Liver (tissue), 9 donors: ENCODE results near the gene GJD3. TPM values are rescaled to one million over a fixed set of nuclear protein-coding genes. Genes with fewer than 3 reads are reported as not detected.

Source experiments
- DNase-seq: peaks from one replicate; pipeline ENCODE4 v3.0.0-alpha.2; 2017; ENCODE audit warnings: low spot score
- H3K27ac ChIP-seq, 2 donors: one replicate each; pipeline ENCODE4 v1.7.0; 2013; ENCODE audit warnings: inconsistent platforms in 2 of 2, low read length in 2 of 2, control low read depth in 1 of 2, low read depth in 1 of 2, mild to moderate bottlenecking in 1 of 2
- H3K27me3 ChIP-seq, 4 donors: one replicate each; pipeline versions ENCODE4 v1.6.1 to v1.7.0; 2013; ENCODE audit warnings: low read length in 3 of 4, inconsistent platforms in 1 of 4, mild to moderate bottlenecking in 1 of 4, moderate library complexity in 1 of 4; ENCODE audit not compliant: control insufficient read depth in 4 of 4, insufficient read depth in 4 of 4
- H3K36me3 ChIP-seq, 4 donors: one replicate each; pipeline versions ENCODE4 v1.6.1 to v1.7.0; 2013; ENCODE audit warnings: low read length in 3 of 4, mild to moderate bottlenecking in 3 of 4, low read depth in 1 of 4, moderate library complexity in 1 of 4; ENCODE audit not compliant: control insufficient read depth in 4 of 4, insufficient read depth in 3 of 4
- H3K4me1 ChIP-seq, 4 donors: one replicate each; pipeline versions ENCODE4 v1.6.1 to v1.7.0; 2013; ENCODE audit warnings: low read length in 3 of 4, mild to moderate bottlenecking in 3 of 4, moderate library complexity in 1 of 4; ENCODE audit not compliant: control insufficient read depth in 4 of 4, insufficient read depth in 4 of 4
- H3K4me3 ChIP-seq, 3 donors: one replicate each; pipeline versions ENCODE4 v1.6.1 to v1.7.0; 2013; ENCODE audit warnings: low read length in 3 of 3, control low read depth in 1 of 3, low read depth in 1 of 3, mild to moderate bottlenecking in 1 of 3
- H3K9ac ChIP-seq, 2 donors: one replicate each; pipeline ENCODE4 v1.7.0; 2013; ENCODE audit warnings: low read length in 2 of 2, mild to moderate bottlenecking in 2 of 2, moderate library complexity in 2 of 2, control low read depth in 1 of 2, low read depth in 1 of 2
- H3K9me3 ChIP-seq, 4 donors: one replicate each; pipeline versions ENCODE4 v1.6.1 to v1.7.0; 2013; ENCODE audit warnings: low read length in 3 of 4; ENCODE audit not compliant: control insufficient read depth in 4 of 4
- CTCF ChIP-seq: fragments of 150-350 bp; IDR thresholded peaks from 2 replicates; pipeline ENCODE4 v1.5.1; 2017; ENCODE audit warnings: improper control_type of control experiment, low read depth, low read length; ENCODE audit not compliant: missing input control
- FOXA2 ChIP-seq: IDR thresholded peaks from 2 replicates; pipeline ENCODE4 v1.6.1; 2016; ENCODE audit warnings: antibody characterized with exemption
- HNF4A ChIP-seq, 2 donors: conservative IDR thresholded peaks; 2 replicates each; pipeline ENCODE4 v1.6.1; 2016; ENCODE audit warnings: antibody characterized with exemption in 2 of 2, mild to moderate bottlenecking in 2 of 2
- HNF4G ChIP-seq: IDR thresholded peaks from 2 replicates; pipeline ENCODE4 v1.6.1; 2016; ENCODE audit warnings: antibody characterized with exemption
- JUND ChIP-seq, 2 donors: IDR thresholded peaks; 2 replicates each; pipeline ENCODE4 v1.6.1; 2016; ENCODE audit warnings: antibody characterized with exemption in 2 of 2
- RAD21 ChIP-seq, 2 donors: IDR thresholded peaks; 2 replicates each; pipeline ENCODE4 v1.6.1; 2016; ENCODE audit warnings: antibody characterized with exemption in 2 of 2, mild to moderate bottlenecking in 2 of 2
- REST ChIP-seq: IDR thresholded peaks from 2 replicates; pipeline ENCODE4 v1.6.1; 2016; ENCODE audit warnings: antibody characterized with exemption, mild to moderate bottlenecking
- SP1 ChIP-seq: IDR thresholded peaks from 2 replicates; pipeline ENCODE4 v1.6.1; 2018; ENCODE audit warnings: antibody characterized with exemption, mild to moderate bottlenecking
- YY1 ChIP-seq: IDR thresholded peaks from 2 replicates; pipeline ENCODE4 v1.6.1; 2016; ENCODE audit warnings: antibody characterized with exemption, mild to moderate bottlenecking
- WGBS: extraction: QIAGEN DNeasy Blood & Tissue Kit; methylation state at CpG from one replicate; pipeline ENCODE4 v1.1.7; 2013; 5-methylcytosine and 5-hydroxymethylcytosine counted together
- polyA plus RNA-seq, 2 donors: library from polyadenylated mRNA; stranded (reverse) in 1 of 2; unstranded in 1 of 2; fragments of 200-250 nt in 1 of 2; fragments of >200 nt in 1 of 2; fragmentation: Nextera tagmentation in 1 of 2; extraction: Ambion mirVana in 1 of 2; gene quantifications; one replicate each; pipeline versions ENCODE4 v1.2.1 to v1.2.3, GENCODE V29; 2013 to 2015
- total RNA-seq, 2 donors: library from RNA; depleted of rRNA; stranded (reverse); fragments of >200 nt; gene quantifications; one replicate each; pipeline ENCODE4 v1.2.3, GENCODE V29; 2014
- TF ChIP-seq, protein P1 (sequence below): IDR thresholded peaks from 2 replicates; pipeline ENCODE4 v1.6.1; 2016; ENCODE audit warnings: antibody characterized with exemption
- TF ChIP-seq, protein P2 (sequence below): IDR thresholded peaks from 2 replicates; pipeline ENCODE4 v1.6.1; 2016; ENCODE audit warnings: antibody characterized with exemption
- donor health status: healthy.
- donor health status: healthy.
- donor health status: healthy.
- donor health status: healthy.
- donor health status: healthy.

The GJD3 gene
- total and polyA plus RNA-seq, 4 donors: 0.47 to 0.59 (median 0.48) TPM; not detected in 1

DNA sequence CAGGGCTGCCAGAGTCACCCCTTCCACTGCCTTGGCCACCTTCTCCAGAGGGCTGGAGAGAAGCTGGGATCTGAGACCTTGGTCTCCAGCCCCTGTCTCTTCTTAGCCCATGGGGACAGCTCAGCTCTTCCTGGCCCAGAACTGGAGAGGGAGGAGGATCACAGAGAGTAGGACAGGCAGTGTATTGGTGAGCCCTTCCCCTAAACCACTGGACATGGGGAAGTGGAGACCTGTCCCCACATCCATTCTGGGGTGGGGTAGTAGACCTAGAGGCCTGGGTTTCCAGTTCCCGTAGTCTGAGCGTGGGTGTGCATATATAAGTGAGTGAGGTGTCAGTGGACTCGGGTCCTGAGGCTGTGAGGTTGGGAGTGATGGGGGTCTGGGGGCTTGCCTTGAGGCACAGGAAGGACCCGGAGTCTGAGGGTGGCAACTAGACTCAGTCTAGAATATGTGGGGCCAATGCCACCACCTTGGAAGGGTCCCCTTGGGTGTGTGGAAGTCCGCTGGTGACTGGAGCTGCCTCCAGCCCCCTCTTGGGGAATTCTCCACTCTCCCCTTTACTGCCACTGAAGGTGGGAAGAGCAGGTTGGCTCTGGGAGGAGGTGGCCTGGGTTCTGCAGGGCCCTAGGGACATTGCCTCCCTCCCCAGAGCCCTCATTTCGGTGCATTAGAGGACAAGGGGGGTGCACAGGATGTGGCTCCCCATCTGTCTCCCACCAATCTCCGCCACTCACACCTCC is 19.9 kb downstream of the GJD3 start (continued):
- TF ChIP-seq CTCF: no peak
- TF ChIP-seq HNF4G: no peak
- TF ChIP-seq JUND (IDR thresholded peaks at IDR 0.05): no peak
- TF ChIP-seq, protein P1, sequence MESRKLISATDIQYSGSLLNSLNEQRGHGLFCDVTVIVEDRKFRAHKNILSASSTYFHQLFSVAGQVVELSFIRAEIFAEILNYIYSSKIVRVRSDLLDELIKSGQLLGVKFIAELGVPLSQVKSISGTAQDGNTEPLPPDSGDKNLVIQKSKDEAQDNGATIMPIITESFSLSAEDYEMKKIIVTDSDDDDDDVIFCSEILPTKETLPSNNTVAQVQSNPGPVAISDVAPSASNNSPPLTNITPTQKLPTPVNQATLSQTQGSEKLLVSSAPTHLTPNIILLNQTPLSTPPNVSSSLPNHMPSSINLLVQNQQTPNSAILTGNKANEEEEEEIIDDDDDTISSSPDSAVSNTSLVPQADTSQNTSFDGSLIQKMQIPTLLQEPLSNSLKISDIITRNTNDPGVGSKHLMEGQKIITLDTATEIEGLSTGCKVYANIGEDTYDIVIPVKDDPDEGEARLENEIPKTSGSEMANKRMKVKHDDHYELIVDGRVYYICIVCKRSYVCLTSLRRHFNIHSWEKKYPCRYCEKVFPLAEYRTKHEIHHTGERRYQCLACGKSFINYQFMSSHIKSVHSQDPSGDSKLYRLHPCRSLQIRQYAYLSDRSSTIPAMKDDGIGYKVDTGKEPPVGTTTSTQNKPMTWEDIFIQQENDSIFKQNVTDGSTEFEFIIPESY: no peak

DNA sequence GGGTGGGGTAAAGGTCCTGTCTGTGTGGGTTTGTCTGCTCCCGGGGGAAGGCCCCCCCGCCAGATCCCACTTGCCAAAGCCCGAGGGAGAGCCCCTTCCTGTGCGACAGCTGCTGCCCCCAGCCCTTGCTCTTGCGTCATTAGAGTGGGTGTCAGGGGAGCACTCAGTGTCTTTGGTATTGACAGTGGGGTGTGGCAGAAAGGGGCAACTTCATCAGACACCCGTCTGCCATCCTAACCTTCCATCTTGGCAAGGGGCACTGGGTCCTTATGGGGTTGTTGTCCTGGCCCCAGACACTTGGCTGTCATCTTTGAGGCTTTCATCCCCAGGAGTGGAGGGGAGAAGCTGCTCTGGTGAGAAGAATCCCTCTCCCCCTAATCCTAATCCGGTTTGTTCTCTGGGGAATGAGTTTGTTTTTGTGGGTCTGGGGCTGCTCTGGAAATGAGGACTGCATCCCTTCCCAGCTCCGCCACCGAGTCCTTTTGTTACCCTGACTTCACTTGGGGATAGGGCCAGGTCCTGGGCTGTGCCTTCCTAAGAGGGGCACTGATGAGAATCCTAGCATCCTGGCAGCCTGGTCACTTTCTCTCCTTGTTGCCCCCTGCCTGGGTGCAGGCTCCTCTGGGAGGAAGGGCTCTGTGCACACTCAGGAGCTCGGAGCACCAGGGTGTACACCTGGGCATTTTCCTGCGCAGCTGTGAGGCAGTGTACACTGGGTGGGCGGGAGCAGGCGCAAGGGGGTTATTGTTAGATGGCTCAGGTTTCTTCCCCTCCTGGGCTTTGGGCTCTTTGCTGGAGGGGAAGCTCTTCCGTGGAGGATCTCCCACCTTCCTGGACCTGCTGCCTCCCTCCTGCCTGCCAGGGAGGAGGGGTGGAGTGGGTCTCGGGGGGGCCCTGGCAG is 21.1 kb downstream of the GJD3 start:
- WGBS: 10% methylated on average over 15 of the region's 15 CpGs
- H3K4me3 ChIP-seq: peak overlapping the region; percentile 83 to 95 (median 89)
- TF ChIP-seq JUND (IDR thresholded peaks at IDR 0.05): no peak
- TF ChIP-seq HNF4A (conservative IDR thresholded peaks at IDR 0.05): no peak
- TF ChIP-seq, protein P1: no peak
- TF ChIP-seq, protein P2, sequence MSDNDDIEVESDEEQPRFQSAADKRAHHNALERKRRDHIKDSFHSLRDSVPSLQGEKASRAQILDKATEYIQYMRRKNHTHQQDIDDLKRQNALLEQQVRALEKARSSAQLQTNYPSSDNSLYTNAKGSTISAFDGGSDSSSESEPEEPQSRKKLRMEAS: no peak
- no peak for TF ChIP-seq SP1
- TF ChIP-seq HNF4G: no peak
- no peak for TF ChIP-seq RAD21 (IDR thresholded peaks at IDR 0.05)
- TF ChIP-seq REST: no peak
- TF ChIP-seq YY1: no peak
- TF ChIP-seq FOXA2: no peak
- no peaks in the 10 kb centered on the region for H3K36me3 ChIP-seq
- no peaks in the 10 kb centered on the region for H3K9me3 ChIP-seq
- H3K27ac ChIP-seq: peak overlapping the region; percentile 97 to 99
- peak overlapping the region; percentile 78 to 89 for H3K9ac ChIP-seq
- H3K4me1 ChIP-seq: peaks cover 27 to 83% (median 64%) of the 10 kb centered on the region in 4 donors
- H3K27me3 ChIP-seq: no peaks in the 10 kb centered on the region
- DNase-seq: peak; percentile 37
